Measurements from ENCODE around the gene CCDC148.

GRCh38 chr2:158457826-158458616 lies 1.5 kb upstream of the CCDC148 start:
- TF ChIP-seq, protein P1, sequence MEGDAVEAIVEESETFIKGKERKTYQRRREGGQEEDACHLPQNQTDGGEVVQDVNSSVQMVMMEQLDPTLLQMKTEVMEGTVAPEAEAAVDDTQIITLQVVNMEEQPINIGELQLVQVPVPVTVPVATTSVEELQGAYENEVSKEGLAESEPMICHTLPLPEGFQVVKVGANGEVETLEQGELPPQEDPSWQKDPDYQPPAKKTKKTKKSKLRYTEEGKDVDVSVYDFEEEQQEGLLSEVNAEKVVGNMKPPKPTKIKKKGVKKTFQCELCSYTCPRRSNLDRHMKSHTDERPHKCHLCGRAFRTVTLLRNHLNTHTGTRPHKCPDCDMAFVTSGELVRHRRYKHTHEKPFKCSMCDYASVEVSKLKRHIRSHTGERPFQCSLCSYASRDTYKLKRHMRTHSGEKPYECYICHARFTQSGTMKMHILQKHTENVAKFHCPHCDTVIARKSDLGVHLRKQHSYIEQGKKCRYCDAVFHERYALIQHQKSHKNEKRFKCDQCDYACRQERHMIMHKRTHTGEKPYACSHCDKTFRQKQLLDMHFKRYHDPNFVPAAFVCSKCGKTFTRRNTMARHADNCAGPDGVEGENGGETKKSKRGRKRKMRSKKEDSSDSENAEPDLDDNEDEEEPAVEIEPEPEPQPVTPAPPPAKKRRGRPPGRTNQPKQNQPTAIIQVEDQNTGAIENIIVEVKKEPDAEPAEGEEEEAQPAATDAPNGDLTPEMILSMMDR (IDR thresholded peaks at IDR 0.05; ENCODE audit: low read depth, low read length) = peak; percentile 25
- no peak for TF ChIP-seq EZH2phosphoT487 (IDR thresholded peaks at IDR 0.05; ENCODE audit: low read depth)
